ENCODE measurements around the gene THSD7A.

The THSD7A gene

DNA sequence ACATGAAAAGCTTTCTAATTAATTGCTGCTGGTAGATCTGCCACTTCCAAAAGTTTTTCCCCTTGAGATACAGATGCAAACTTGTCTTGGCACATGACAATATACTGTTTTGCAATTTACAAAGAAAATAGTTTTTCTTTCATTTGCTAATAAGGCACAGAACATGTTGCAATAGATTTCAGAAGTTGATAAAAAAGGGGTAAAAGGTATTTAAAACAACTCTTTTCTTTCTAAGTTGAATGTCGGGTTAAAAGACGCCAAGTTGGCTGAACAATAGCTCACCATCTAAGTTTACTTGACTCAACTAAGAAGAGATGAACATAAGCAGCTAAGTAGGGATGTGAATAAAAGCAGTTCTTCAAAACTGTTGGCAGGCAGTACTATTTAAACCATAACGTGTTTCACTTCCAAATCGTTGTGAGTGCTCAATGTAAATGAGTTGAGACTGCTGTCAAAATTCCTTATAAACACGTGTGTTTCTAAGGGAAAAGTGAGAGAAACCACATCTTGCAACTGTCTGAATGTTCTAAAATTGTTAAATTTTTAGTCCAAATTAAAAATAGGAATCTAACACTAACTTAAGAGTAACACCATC, 14.5 kb upstream of the THSD7A start:
- TF ChIP-seq POU2F2 (IDR thresholded peaks at IDR 0.05; ENCODE audit: low read depth, low read length) (no peak), SPI1 (IDR thresholded peaks at IDR 0.05; ENCODE audit: low read depth, low read length) (no peak), PAX5 (IDR thresholded peaks at IDR 0.05; ENCODE audit: insufficient read depth, low read length, severe bottlenecking) (no peak), POLR2AphosphoS5 (IDR thresholded peaks at IDR 0.05; ENCODE audit: low read depth, low read length) (no peak), POLR2A (IDR thresholded peaks at IDR 0.05; ENCODE audit: low read depth, low read length) (no peak), TAF1 (IDR thresholded peaks at IDR 0.05; ENCODE audit: low read depth, low read length) (no peak)
- no peak for DNase-seq (ENCODE audit: insufficient read length, low spot score)
- no peak for FAIRE-seq

DNA sequence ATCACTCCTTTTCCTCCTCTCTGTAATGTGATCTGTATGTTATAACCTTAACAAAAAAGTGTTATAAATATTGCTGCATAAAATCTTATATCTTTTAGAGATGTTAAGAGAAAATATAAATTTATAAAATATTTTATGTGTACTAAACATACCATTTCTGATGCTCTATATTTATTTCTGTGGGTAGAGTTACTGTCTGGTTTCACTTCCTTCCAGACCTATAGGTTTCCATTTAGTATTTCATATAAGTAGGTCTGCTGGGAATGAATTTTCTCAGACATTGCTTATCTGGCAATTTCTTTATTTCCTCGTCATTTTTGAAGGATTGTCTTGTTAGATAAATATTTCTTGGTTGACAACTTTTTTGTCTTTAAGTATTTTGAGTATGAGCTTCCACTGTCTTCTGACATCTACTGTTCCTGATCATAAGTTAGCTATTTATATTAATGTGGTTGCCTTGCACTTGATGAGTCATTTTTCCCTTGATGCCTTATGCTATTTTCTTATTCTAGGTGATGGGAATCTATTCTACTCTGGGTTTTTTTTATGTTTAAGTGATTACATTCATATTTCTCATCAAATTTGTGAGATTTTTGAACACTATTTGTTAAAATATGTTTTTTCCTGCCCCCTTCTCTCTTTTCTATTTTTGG, 11.2 kb upstream of the THSD7A start:
- DNase-seq (ENCODE audit: insufficient read length, low spot score): no peak
- no peak for FAIRE-seq
- no peak for TF ChIP-seq TAF1 (IDR thresholded peaks at IDR 0.05; ENCODE audit: low read depth, low read length)
- TF ChIP-seq SPI1 (IDR thresholded peaks at IDR 0.05; ENCODE audit: low read depth, low read length): 0 out of 2 replicates have a peak, but pooled peaks have one; percentile 2
- TF ChIP-seq POLR2A (IDR thresholded peaks at IDR 0.05; ENCODE audit: low read depth, low read length): no peak
- no peak for TF ChIP-seq PAX5 (IDR thresholded peaks at IDR 0.05; ENCODE audit: insufficient read depth, low read length, severe bottlenecking)

DNA sequence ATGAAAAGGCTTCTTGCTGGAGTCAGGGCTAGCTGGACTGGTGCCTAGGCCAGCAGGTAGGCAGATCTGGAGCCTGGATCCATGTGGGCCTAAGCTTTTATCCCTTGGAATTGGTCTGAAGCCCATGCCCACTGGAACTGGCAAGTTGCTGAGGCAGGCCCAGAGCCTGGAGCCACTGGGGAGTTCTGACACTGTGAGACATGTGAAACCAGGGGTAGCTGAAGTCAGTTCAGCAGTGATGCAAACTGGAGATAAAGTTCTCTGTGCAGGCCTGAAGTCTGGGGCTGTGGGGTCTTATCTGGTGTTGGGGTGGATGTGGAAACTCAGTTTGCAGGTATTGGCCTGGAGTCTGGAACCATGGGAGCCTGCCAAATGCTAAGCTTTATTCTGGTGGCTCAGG, 9.7 kb upstream of the THSD7A start:
- DNase-seq (ENCODE audit: insufficient read length, low spot score) (no peak), FAIRE-seq (no peak)
- TF ChIP-seq PAX5 (IDR thresholded peaks at IDR 0.05; ENCODE audit: insufficient read depth, low read length, severe bottlenecking) (no peak), SPI1 (IDR thresholded peaks at IDR 0.05; ENCODE audit: low read depth, low read length) (no peak), POLR2A (IDR thresholded peaks at IDR 0.05; ENCODE audit: low read depth, low read length) (no peak), TAF1 (IDR thresholded peaks at IDR 0.05; ENCODE audit: low read depth, low read length) (no peak), POU2F2 (IDR thresholded peaks at IDR 0.05; ENCODE audit: low read depth, low read length) (no peak), POLR2AphosphoS5 (IDR thresholded peaks at IDR 0.05; ENCODE audit: low read depth, low read length) (no peak)

DNA sequence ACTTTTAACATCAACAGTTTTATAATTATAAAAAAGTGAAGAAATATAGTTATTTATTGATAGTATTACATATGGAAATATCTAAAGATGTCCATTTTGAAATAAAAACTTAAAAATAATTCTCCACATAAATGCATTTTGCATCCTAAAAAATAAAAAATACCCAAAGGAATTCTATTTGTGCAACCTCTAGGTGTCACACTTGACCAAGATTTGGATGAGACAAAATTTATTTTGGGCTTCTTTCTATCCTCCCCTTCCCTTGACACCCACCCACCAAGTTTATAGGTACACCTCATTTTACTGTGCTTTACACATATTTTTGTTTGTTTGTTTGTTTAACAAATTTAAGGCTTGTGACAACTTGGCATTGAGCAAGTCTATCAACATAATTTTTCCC, 3.3 kb upstream of the THSD7A start:
- no peak for DNase-seq (ENCODE audit: insufficient read length, low spot score)
- no peak for FAIRE-seq
- TF ChIP-seq PAX5 (IDR thresholded peaks at IDR 0.05; ENCODE audit: insufficient read depth, low read length, severe bottlenecking) (no peak), POLR2AphosphoS5 (IDR thresholded peaks at IDR 0.05; ENCODE audit: low read depth, low read length) (no peak), SPI1 (IDR thresholded peaks at IDR 0.05; ENCODE audit: low read depth, low read length) (no peak), POLR2A (IDR thresholded peaks at IDR 0.05; ENCODE audit: low read depth, low read length) (no peak), TAF1 (IDR thresholded peaks at IDR 0.05; ENCODE audit: low read depth, low read length) (no peak), POU2F2 (IDR thresholded peaks at IDR 0.05; ENCODE audit: low read depth, low read length) (no peak)

DNA sequence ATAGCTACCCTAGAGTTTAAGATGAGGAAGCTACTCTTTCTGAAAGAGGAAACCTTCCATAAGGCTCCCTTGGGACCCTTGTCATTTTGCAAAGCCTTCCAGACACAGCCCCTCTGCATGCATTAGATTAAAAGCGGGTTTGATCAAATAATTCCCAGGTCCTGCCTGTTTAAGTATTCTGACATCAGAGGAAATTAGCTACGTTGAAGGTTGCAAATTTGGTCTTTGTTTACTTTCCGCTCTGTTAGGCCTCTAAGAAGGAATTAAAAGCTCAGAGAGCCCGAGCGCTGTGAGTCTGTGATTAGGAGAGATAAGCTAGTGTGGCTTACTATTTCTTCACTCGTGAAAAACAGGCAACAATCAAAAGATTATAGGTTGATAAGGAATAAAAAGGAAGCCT, 1.4 kb upstream of the THSD7A start:
- FAIRE-seq: no peak
- TF ChIP-seq POU2F2 (IDR thresholded peaks at IDR 0.05; ENCODE audit: low read depth, low read length): no peak
- TF ChIP-seq TAF1 (IDR thresholded peaks at IDR 0.05; ENCODE audit: low read depth, low read length): no peak
- no peak for TF ChIP-seq POLR2A (IDR thresholded peaks at IDR 0.05; ENCODE audit: low read depth, low read length)
- TF ChIP-seq SPI1 (IDR thresholded peaks at IDR 0.05; ENCODE audit: low read depth, low read length): no peak
- no peak for TF ChIP-seq PAX5 (IDR thresholded peaks at IDR 0.05; ENCODE audit: insufficient read depth, low read length, severe bottlenecking)
- no peak for TF ChIP-seq POLR2AphosphoS5 (IDR thresholded peaks at IDR 0.05; ENCODE audit: low read depth, low read length)
- no peak for DNase-seq (ENCODE audit: insufficient read length, low spot score)

DNA sequence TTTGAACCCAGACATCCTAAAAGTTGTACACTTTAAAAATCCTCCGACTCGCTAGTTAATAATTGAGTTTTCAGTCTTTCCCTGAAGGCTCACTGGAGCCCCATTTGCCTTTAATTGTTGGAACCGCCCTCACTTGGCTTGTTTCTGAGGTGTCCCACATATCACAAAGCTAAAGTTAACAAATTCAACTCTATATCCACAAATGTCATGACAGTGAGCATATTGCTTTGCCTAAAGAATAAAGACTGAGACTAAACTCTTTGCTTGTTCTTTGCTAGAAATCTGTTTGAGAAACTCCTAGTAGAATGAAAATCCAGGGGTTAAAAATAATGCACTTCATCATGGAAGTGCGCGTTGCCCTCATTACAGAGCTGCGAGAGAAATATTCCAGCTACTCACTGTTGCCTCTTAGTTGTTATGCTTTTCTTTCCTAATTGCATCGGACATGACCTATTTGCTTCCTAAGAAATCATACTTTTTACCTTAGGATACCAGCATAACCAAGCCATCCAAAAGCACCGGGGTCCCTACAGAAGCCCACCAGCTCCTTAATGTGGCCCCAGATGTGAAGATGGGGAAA, 752 bp downstream of the THSD7A start:
- no peak for DNase-seq (ENCODE audit: insufficient read length, low spot score)
- TF ChIP-seq SPI1 (IDR thresholded peaks at IDR 0.05; ENCODE audit: low read depth, low read length) (no peak), POU2F2 (IDR thresholded peaks at IDR 0.05; ENCODE audit: low read depth, low read length) (no peak), POLR2AphosphoS5 (IDR thresholded peaks at IDR 0.05; ENCODE audit: low read depth, low read length) (no peak), TAF1 (IDR thresholded peaks at IDR 0.05; ENCODE audit: low read depth, low read length) (no peak)
- no peak for FAIRE-seq

DNA sequence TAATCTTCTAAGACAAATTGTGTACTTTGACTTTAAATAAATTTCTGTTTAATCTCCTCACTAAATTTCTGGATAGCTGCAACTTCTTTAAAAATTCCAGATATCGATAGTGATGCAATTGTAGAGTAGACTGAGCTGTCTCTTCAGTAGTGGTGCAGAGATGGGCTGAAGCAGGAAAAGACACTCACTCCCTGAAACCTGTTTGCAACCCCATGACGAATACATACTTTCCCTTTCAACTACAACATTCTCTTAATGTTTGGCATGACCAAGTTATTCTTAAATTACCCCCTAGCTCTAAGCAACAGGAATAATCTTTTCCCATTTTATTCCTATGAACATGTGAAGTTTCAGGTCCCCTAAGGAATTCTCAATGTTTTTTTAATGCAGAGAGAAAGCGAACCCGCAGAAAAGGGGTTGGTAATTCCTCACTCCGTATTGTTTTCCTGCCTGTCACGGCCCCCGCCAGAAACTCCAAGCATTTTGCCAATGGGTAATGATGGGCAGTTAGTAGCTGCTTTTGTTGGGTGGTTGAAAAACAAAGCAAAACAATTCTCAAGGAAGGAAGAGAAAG, 1.3 kb downstream of the THSD7A start:
- DNase-seq (ENCODE audit: insufficient read length, low spot score) (no peak), FAIRE-seq (no peak)
- TF ChIP-seq SPI1 (IDR thresholded peaks at IDR 0.05; ENCODE audit: low read depth, low read length) (no peak), TAF1 (IDR thresholded peaks at IDR 0.05; ENCODE audit: low read depth, low read length) (no peak), POLR2A (IDR thresholded peaks at IDR 0.05; ENCODE audit: low read depth, low read length) (no peak), PAX5 (IDR thresholded peaks at IDR 0.05; ENCODE audit: insufficient read depth, low read length, severe bottlenecking) (no peak), POLR2AphosphoS5 (IDR thresholded peaks at IDR 0.05; ENCODE audit: low read depth, low read length) (no peak), POU2F2 (IDR thresholded peaks at IDR 0.05; ENCODE audit: low read depth, low read length) (no peak)

DNA sequence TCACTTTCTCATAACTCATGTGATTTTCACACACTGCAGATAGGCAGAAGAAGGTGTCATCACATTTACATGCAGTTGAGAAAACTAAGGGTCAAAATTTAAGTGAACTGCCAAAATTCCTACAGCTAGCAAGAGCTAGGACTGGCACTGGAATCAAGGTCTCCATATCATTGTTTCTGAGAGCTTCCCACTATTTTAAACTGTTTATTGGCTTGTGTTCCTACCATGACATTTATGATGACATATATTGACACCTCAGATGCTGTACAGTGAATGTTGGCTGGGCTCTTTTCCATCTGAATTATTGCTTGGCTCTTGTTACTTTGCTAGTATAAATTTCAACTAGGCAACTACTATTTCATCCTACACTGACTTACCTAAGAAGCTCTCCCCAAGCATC, 2.0 kb downstream of the THSD7A start:
- no peak for FAIRE-seq
- TF ChIP-seq POLR2A (IDR thresholded peaks at IDR 0.05; ENCODE audit: low read depth, low read length) (no peak), POLR2AphosphoS5 (IDR thresholded peaks at IDR 0.05; ENCODE audit: low read depth, low read length) (no peak), TAF1 (IDR thresholded peaks at IDR 0.05; ENCODE audit: low read depth, low read length) (no peak), SPI1 (IDR thresholded peaks at IDR 0.05; ENCODE audit: low read depth, low read length) (no peak), POU2F2 (IDR thresholded peaks at IDR 0.05; ENCODE audit: low read depth, low read length) (no peak), PAX5 (IDR thresholded peaks at IDR 0.05; ENCODE audit: insufficient read depth, low read length, severe bottlenecking) (no peak)
- DNase-seq (ENCODE audit: insufficient read length, low spot score): no peak

DNA sequence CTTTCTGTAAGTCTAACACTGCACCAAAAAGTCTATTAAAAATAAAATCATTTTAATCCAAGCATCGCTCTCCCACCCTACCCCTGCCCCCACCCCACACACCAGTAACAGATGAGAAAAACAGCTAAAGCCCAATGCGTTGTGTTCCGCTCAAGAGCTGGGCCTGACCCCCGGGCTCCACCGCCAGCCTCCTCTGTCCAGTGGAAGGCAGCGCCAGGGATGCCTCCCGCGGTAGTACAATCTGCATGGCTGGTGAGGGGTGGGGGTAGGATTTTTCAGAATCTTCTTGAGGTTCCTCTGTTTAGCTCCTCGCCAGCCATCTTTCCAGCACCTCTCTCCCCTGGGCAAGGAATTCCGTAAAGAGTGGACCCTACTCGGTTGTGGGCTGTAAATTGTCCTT, 12.1 kb downstream of the THSD7A start:
- DNase-seq (ENCODE audit: insufficient read length, low spot score) (no peak), FAIRE-seq (no peak)
- TF ChIP-seq PAX5 (IDR thresholded peaks at IDR 0.05; ENCODE audit: insufficient read depth, low read length, severe bottlenecking) (no peak), POLR2A (IDR thresholded peaks at IDR 0.05; ENCODE audit: low read depth, low read length) (no peak)

All from GM12891 (cell line).